SK-N-SH (cell line): ENCODE data around the gene PCBD1. TPM values are rescaled to one million over a fixed set of nuclear protein-coding genes. Genes with fewer than 3 reads are reported as not detected.
A peak's percentile ranks its signal among the peaks of the same experiment; 100 is the strongest.

Source experiments
- CTCF ChIA-PET: fragments of 300-600, 350-600 bp; formaldehyde crosslinking; extraction: SDS; loops from one replicate; lab custom pipeline; 2021; lab: Yijun Ruan, JAX
- POLR2A ChIA-PET: fragments of 350-600 bp; sonication (Branson Sonifier 250); formaldehyde crosslinking; extraction: SDS; loops from one replicate; lab custom pipeline; 2020; ENCODE audit warnings: antibody characterized with exemption, inconsistent platforms; lab: Yijun Ruan, JAX
- DNase-seq: peaks from one replicate; pipeline ENCODE4 v3.0.0; 2012
- H2AFZ ChIP-seq: fragments of 200-600 bp; sonication (generic); 2 replicates; pipeline ENCODE4 v1.8.1; 2016; ENCODE audit warnings: antibody characterized with exemption, mild to moderate bottlenecking, low read depth
- H3F3A ChIP-seq: fragments of 200-600 bp; sonication (generic); replicated peaks from 2 replicates; pipeline ENCODE3; 2016; ENCODE audit warnings: antibody characterized with exemption, mild to moderate bottlenecking; ENCODE audit not compliant: insufficient read depth
- H3K27ac ChIP-seq, 2 experiments: fragments of 200-500 bp in 1 of 2; fragments of 200-600 bp in 1 of 2; sonication (Bioruptor generic) in 1 of 2; sonication (generic), shearing (Covaris generic) in 1 of 2; 2 replicates each; pipeline versions ENCODE4 v1.5.1 to v1.6.1; 2014 to 2016; ENCODE audit warnings: low read depth in 2 of 2, inconsistent platforms in 1 of 2, low read length in 1 of 2, mild to moderate bottlenecking in 1 of 2, mixed read lengths in 1 of 2
- H3K27me3 ChIP-seq: fragments of 200-600 bp; sonication (generic), shearing (Covaris generic); 2 replicates; pipeline ENCODE4 v1.6.1; 2016; ENCODE audit warnings: mixed run types; ENCODE audit not compliant: insufficient read depth
- H3K36me3 ChIP-seq, 2 experiments: fragments of 200-500 bp in 1 of 2; fragments of 200-600 bp in 1 of 2; sonication (Bioruptor generic) in 1 of 2; sonication (generic) in 1 of 2; replicated peaks in 1 of 2; 2 replicates each; pipeline versions ENCODE3 to v1.5.1; 2014 to 2016; ENCODE audit warnings: low read length in 1 of 2, mild to moderate bottlenecking in 1 of 2; ENCODE audit not compliant: insufficient read depth in 2 of 2, control insufficient read depth in 1 of 2
- H3K4me1 ChIP-seq, 2 experiments: fragments of 200-500 bp in 1 of 2; fragments of 200-600 bp in 1 of 2; sonication (Bioruptor generic) in 1 of 2; sonication (generic), shearing (Covaris generic) in 1 of 2; 2 replicates each; pipeline versions ENCODE4 v1.5.1 to v1.6.1; 2014 to 2016; ENCODE audit warnings: low read depth in 1 of 2, low read length in 1 of 2, mixed run types in 1 of 2; ENCODE audit not compliant: insufficient read depth in 2 of 2, control insufficient read depth in 1 of 2
- H3K4me2 ChIP-seq: fragments of 200-600 bp; sonication (generic), shearing (Covaris generic); 2 replicates; pipeline ENCODE4 v1.6.1; 2017; ENCODE audit warnings: mixed run types
- H3K4me3 ChIP-seq, 2 experiments: fragments of 200-500 bp in 1 of 2; fragments of 200-600 bp in 1 of 2; sonication (Bioruptor generic) in 1 of 2; sonication (generic), shearing (Covaris generic) in 1 of 2; 2 replicates each; pipeline versions ENCODE4 v1.5.1 to v1.8.1; 2014 to 2016; ENCODE audit warnings: low read depth in 2 of 2, inconsistent platforms in 1 of 2, low read length in 1 of 2, mild to moderate bottlenecking in 1 of 2, mixed read lengths in 1 of 2, moderate library complexity in 1 of 2
- H3K79me2 ChIP-seq: fragments of 200-600 bp; sonication (generic); 2 replicates; pipeline ENCODE4 v1.8.1; 2017; ENCODE audit warnings: mild to moderate bottlenecking; ENCODE audit not compliant: insufficient read depth
- H3K9ac ChIP-seq: fragments of 200-600 bp; sonication (generic); 2 replicates; pipeline ENCODE4 v1.6.1; 2017; ENCODE audit warnings: mixed run types
- H3K9me2 ChIP-seq: fragments of 200-600 bp; sonication (generic); 2 replicates; pipeline ENCODE4 v1.6.1; 2017; ENCODE audit warnings: mixed run types
- H3K9me3 ChIP-seq: fragments of 200-600 bp; sonication (generic); 2 replicates; pipeline ENCODE4 v1.6.1; 2017; ENCODE audit warnings: mixed run types, mild to moderate bottlenecking, moderate library complexity
- H4K20me1 ChIP-seq: fragments of 200-600 bp; sonication (generic); 2 replicates; pipeline ENCODE4 v1.6.1; 2017; ENCODE audit warnings: mild to moderate bottlenecking, mixed run types; ENCODE audit not compliant: insufficient read depth
- GATA2 ChIP-seq: sonication (generic); formaldehyde crosslinking; IDR thresholded peaks from 2 replicates; pipeline ENCODE4 v1.5.0; 2020; ENCODE audit warnings: mild to moderate bottlenecking, missing genetic modification reagents
- MEF2A ChIP-seq: IDR thresholded peaks from 2 replicates; pipeline ENCODE4 v1.4.0; 2012; ENCODE audit warnings: low read depth, borderline replicate concordance
- NRF1 ChIP-seq: IDR thresholded peaks from 2 replicates; pipeline ENCODE4 v1.6.1; 2012; ENCODE audit warnings: low read depth, mild to moderate bottlenecking, low read length
- POLR2AphosphoS5 ChIP-seq: IDR thresholded peaks from 2 replicates; pipeline ENCODE4 v1.6.1; 2012; ENCODE audit warnings: low read depth, low read length
- RXRA ChIP-seq: IDR thresholded peaks from 2 replicates; pipeline ENCODE4 v1.4.0; 2012; ENCODE audit warnings: low read depth, mild to moderate bottlenecking, borderline replicate concordance
- SIN3A ChIP-seq: IDR thresholded peaks from 2 replicates; pipeline ENCODE4 v1.6.1; 2012; ENCODE audit warnings: low read depth, mild to moderate bottlenecking, low read length, moderate library complexity, borderline replicate concordance
- SMC3 ChIP-seq: IDR thresholded peaks from 2 replicates; pipeline ENCODE4 v1.6.1; 2012; ENCODE audit warnings: low read depth, low read length, improper control_type of control experiment
- TCF12 ChIP-seq: IDR thresholded peaks from 2 replicates; pipeline ENCODE4 v1.4.0; 2012
- WGBS: methylation state at CpG from one replicate; pipeline ENCODE4 v1.1.6; 2017; ENCODE audit warnings: low lambda C conversion rate; 5-methylcytosine and 5-hydroxymethylcytosine counted together
- polyA plus RNA-seq, 3 experiments: library from polyadenylated mRNA; depleted of rRNA; stranded (reverse); fragments of >200 nt; gene quantifications; 2 replicates each; pipeline ENCODE4 v1.2.3, GENCODE V29; 2012
- TF ChIP-seq, protein P1 (sequence below): fragments of 150-350 bp; IDR thresholded peaks from 2 replicates; pipeline ENCODE4 v1.6.1; 2017; ENCODE audit warnings: antibody characterized with exemption, low read length, low read depth, borderline replicate concordance
- TF ChIP-seq, protein P2 (sequence below): IDR thresholded peaks from 2 replicates; pipeline ENCODE4 v1.4.0; 2012; ENCODE audit warnings: low read depth
- TF ChIP-seq, protein P3 (sequence below): fragments of 150-350 bp; IDR thresholded peaks from 2 replicates; pipeline ENCODE4 v1.6.1; 2016; ENCODE audit warnings: mild to moderate bottlenecking, low read depth, low read length

Gene PCBD1
- polyA plus RNA-seq, 1 of the 3 experiments (the other 2 are of a cell fraction), result 112 TPM

DNA sequence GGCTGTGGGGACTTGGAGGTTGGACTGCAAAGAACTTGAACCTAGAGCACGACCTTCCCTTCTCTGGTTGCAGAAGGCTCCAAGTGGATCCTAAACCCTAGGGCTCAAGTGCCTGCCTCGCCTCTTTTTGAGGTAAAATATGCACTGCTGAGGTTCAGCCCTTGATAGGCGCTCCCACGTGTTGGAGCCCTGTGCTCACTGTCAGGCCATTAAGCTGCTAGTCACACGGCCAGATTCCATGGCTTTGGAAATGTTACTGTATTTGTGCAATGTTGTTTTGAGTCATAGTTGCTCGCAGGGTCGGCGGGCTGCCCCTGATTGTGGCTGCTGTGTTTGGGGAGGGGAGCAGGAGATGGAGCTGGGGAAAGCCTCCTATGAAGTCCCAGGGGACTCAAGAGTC is 39.8 kb upstream of the PCBD1 start:
- Histone ChIP-seq H3K4me3 (no peak overlapping the region), H3K9me3 (no peaks in the 10 kb centered on the region), H3K36me3 (no peaks in the 10 kb centered on the region), H2AFZ (no peak overlapping the region), H3K4me2 (no peak overlapping the region), H4K20me1 (no peaks in the 10 kb centered on the region), H3K9me2 (no peaks in the 10 kb centered on the region), H3K27me3 (no peaks in the 10 kb centered on the region; the same call in 1 of the 2 replicates), H3K4me1 (peaks cover 5 to 27% of the 10 kb centered on the region in 2 experiments; a peak in 2 of 4 replicates)
- CTCF ChIA-PET, result interaction anchor here (2.9 to 10.3 kb wide), 2 partner anchors 25 to 281 kb away, joined by 10 to 130 read pairs; no protein-coding TSS in a partner anchor
- POLR2A ChIA-PET, result no interaction called here
- no peak for DNase-seq
- TF ChIP-seq POLR2AphosphoS5, result no peak
- TF ChIP-seq, all 33 proteins: peak for 0
- 65% methylated on average over 8 of the region's 8 CpGs for WGBS
- Histone ChIP-seq H3K79me2 (no peaks in the 10 kb centered on the region), H3F3A (no peaks in the 10 kb centered on the region), H3K9ac (no peak overlapping the region), H3K27ac (no peak overlapping the region)

DNA sequence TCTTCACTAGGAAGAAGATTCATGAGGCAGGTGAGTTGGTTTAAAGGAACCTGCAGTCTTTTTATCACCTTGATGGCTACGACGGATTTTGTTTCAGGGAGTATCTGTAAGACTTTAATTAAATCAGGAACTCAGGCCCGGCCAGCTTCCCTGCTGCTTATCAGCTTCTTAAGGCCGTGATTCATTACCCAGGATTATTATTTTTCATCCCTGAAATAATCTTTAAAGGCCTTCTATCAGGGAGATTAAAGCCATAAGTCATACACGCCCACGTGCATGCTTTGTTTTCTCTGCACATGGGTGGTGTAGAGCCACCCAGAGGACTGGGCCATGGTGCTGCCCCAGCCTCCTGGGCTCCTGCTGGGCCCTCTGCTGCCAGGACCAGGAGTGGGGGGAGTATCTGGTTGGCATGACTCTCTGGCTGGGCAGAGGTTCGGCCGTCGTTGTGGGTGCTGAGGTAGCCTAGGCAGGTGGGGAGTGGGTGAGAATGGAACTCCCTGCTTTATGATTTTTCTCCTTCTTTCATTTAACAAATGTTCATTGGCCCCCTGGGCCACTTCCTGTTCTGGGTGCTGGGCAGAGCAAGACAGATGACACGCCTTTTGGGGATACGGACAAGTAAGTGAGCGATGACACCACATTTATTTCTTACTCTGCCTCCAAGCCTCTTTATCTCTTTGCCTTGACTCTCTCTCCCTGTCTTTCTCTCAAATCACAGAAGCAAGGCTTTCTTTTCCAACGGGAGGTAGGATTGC is 39.0 kb upstream of the PCBD1 start:
- no peaks in the 10 kb centered on the region for H3K36me3 ChIP-seq
- H3K4me2 ChIP-seq, result no peak overlapping the region
- no peak overlapping the region for H3K9ac ChIP-seq
- no peak overlapping the region for H2AFZ ChIP-seq
- 74% methylated on average over 13 of the region's 13 CpGs for WGBS
- ChIA-PET CTCF (interaction anchor here (0.7 to 10.3 kb wide), 24 partner anchors 8 to 402 kb away, joined by 3 to 130 read pairs (median 12); partner anchors contain the start of gene UNC5B), POLR2A (no interaction called here)
- H3K27ac ChIP-seq, result no peak overlapping the region; a peak in 1 of 4 replicates
- H3K9me2 ChIP-seq, result no peaks in the 10 kb centered on the region
- H3K79me2 ChIP-seq, result no peaks in the 10 kb centered on the region
- H3K4me3 ChIP-seq, result no peak overlapping the region
- TF ChIP-seq, protein P1, sequence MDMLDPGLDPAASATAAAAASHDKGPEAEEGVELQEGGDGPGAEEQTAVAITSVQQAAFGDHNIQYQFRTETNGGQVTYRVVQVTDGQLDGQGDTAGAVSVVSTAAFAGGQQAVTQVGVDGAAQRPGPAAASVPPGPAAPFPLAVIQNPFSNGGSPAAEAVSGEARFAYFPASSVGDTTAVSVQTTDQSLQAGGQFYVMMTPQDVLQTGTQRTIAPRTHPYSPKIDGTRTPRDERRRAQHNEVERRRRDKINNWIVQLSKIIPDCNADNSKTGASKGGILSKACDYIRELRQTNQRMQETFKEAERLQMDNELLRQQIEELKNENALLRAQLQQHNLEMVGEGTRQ, result no peak
- TF ChIP-seq, protein P2, sequence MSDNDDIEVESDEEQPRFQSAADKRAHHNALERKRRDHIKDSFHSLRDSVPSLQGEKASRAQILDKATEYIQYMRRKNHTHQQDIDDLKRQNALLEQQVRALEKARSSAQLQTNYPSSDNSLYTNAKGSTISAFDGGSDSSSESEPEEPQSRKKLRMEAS, result no peak
- no peak for TF ChIP-seq SIN3A
- no peak for TF ChIP-seq SMC3
- TF ChIP-seq TCF12, result no peak
- TF ChIP-seq, protein P3, sequence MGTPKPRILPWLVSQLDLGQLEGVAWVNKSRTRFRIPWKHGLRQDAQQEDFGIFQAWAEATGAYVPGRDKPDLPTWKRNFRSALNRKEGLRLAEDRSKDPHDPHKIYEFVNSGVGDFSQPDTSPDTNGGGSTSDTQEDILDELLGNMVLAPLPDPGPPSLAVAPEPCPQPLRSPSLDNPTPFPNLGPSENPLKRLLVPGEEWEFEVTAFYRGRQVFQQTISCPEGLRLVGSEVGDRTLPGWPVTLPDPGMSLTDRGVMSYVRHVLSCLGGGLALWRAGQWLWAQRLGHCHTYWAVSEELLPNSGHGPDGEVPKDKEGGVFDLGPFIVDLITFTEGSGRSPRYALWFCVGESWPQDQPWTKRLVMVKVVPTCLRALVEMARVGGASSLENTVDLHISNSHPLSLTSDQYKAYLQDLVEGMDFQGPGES, result no peak
- TF ChIP-seq RXRA, result no peak
- no peak for TF ChIP-seq GATA2
- no peak for TF ChIP-seq NRF1
- TF ChIP-seq MEF2A, result no peak
- H3F3A ChIP-seq, result no peaks in the 10 kb centered on the region
- no peaks in the 10 kb centered on the region for H3K9me3 ChIP-seq
- H4K20me1 ChIP-seq, result no peaks in the 10 kb centered on the region
- peak; percentile 44 for DNase-seq
- peaks cover 2% of the 10 kb centered on the region; the same call in 1 of the 2 replicates for H3K27me3 ChIP-seq
- peaks cover 5 to 22% of the 10 kb centered on the region in 2 experiments; a peak in 2 of 4 replicates for H3K4me1 ChIP-seq
